ENCODE measurements around the gene ADISSP.
A peak's percentile ranks its signal among the peaks of the same experiment; 100 is the strongest.

ADISSP gene

GRCh38 chr20:3753501-3754275, 13.9 kb downstream of the ADISSP start:
- DNase-seq: no peak

DNA sequence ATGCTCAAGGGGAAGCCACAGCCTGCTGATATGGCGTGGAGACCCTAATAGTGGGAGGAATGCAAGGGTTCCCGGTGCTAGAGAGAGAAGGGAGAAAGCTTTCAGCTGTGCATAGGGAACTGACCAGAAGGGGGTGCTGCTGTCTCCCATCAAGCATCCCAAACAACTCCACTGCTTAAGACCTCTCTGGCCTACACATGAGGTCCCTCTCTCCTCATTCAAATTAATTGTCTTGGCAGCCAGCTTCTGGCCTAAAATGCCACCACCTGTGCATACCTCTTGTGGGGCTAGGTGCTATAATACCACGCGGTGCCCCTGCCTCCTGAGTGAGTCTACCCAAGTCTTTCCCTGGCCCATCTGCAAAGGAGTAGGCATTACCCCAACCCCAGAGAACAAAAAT, 14.5 kb downstream of the ADISSP start:
- DNase-seq: peak in 1 of 2 experiments; percentile 55

DNA sequence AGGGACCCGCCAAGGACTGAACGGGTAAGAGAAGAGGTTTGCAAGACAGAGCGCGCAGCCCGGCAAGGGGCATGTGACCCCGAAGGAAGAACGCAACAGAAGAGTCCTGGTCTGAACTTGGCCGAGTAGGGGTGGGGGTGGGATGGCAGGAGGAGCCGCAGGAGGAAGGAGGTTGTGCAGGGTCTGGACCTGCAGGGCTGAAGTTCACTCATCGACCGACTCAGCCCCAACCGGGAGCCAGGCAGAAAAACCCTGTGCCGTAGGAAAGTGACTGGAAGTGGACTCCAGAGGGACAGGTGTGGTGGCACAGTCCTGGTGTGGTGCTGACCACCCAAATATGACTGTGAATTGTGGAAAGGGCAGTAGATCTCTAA, 15.2 kb downstream of the ADISSP start:
- no peak for DNase-seq

GRCh38 chr20:3751675-3752385, 15.7 kb downstream of the ADISSP start:
- DNase-seq: no peak

DNA sequence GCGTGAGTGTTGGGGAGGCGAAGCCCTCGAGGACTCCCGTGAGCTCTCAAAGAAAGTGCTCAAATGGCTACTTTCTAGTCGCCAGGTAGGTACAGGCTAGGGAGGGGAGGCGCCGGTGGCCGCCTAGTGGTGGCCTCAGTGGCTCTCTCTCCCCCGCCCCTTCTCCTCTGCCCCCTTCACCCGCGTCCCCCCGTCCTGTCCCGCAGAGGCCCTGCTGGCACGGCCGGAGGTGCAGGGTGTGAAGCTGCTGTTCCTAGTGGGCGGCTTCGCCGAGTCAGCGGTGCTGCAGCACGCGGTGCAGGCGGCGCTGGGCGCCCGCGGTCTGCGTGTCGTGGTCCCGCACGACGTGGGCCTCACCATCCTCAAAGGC, 16.3 kb downstream of the ADISSP start:
- no peak for DNase-seq

GRCh38 chr20:3749689-3750531, 17.6 kb downstream of the ADISSP start:
- DNase-seq: peak; percentile 61 to 90

GRCh38 chr20:3749087-3749688, 18.4 kb downstream of the ADISSP start:
- DNase-seq: peak in 1 of 2 experiments; percentile 36

GRCh38 chr20:3748073-3748472, 19.5 kb downstream of the ADISSP start:
- DNase-seq: no peak

GRCh38 chr20:3747471-3747870, 20.1 kb downstream of the ADISSP start:
- no peak for DNase-seq

DNA sequence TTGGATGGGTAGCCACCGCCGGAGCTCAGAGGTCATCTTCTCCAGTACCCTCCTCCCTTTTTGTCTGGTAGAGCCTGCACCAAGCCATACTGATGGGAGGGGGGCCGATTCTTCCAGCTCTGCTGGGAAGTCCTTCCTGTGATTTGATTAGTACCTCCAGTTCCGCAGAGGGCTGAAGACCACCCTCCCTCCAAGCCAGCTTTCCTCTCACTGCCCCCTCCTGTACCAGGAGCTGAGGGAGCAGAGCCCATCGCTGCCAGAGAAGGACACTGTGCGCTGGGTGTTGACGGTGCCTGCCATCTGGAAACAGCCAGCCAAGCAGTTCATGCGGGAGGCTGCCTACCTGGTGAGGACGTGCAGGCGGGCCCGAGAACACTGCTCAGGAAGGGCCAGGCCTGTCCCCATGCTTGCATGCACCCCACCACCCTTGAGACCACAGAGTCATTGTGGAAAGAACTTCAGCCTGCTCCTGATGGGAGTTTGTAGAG, 21.8 kb downstream of the ADISSP start:
- DNase-seq: no peak

- DNase-seq: no peak
Measured at GRCh38 chr20:3744806-3745685, 22.5 kb downstream of the ADISSP start.

- DNase-seq: no peak
Measured at GRCh38 chr20:3744037-3744436, 23.5 kb downstream of the ADISSP start.

DNA sequence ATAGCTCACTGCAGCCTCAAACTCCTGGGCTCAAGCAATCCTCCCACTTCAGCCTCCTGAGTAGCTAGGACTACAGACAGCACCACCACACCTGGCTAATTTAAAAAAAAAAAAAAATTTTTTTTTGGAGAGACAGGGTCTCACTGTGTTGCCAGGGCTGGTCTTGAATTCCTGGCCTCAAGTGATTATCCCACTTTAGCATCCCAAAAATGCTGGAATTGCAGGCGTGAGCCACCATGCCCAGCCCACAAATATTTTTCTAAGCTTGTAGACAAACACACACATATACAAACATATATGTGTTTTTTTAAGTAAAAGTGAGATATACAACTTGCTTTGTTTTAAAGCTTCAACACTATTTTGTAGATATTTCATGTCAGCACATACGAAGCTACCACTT, 24.3 kb downstream of the ADISSP start:
- no peak for DNase-seq

GRCh38 chr20:3741836-3742458, 25.6 kb downstream of the ADISSP start:
- DNase-seq: no peak

DNA sequence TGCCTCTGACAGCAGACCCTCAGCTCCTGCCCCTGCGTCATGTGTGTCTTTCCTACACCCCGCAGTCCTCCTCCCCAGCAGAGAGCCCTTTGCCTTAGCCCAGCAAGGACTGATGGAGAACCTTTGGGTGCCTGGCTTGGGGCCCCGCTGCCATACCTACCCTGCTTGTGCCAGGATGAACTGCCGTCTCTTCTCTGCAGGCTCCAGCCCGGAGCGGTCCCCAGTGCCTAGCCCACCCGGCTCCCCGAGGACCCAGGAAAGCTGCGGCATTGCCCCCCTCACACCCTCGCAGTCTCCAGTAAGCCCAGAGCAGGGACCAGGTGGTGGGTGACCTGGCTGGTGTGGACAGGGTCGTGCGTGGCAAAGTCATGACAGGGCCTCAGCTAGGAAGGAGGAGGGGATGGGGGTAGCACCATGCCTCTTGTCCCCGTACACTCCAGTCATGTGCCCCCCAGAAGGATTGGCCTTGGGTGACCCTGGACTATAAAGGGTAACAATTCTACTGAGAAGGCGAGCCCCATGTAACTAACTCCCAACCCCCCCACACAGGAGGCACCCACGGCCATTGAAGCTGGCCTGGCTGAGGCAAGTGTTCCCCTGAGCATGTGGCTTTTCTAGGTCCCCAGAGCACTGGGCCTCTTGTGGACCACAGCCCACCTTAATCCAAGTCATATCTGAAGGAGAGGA, 26.8 kb downstream of the ADISSP start:
- DNase-seq: no peak

- no peak for DNase-seq
Measured at GRCh38 chr20:3739926-3740451, 27.6 kb downstream of the ADISSP start.

DNA sequence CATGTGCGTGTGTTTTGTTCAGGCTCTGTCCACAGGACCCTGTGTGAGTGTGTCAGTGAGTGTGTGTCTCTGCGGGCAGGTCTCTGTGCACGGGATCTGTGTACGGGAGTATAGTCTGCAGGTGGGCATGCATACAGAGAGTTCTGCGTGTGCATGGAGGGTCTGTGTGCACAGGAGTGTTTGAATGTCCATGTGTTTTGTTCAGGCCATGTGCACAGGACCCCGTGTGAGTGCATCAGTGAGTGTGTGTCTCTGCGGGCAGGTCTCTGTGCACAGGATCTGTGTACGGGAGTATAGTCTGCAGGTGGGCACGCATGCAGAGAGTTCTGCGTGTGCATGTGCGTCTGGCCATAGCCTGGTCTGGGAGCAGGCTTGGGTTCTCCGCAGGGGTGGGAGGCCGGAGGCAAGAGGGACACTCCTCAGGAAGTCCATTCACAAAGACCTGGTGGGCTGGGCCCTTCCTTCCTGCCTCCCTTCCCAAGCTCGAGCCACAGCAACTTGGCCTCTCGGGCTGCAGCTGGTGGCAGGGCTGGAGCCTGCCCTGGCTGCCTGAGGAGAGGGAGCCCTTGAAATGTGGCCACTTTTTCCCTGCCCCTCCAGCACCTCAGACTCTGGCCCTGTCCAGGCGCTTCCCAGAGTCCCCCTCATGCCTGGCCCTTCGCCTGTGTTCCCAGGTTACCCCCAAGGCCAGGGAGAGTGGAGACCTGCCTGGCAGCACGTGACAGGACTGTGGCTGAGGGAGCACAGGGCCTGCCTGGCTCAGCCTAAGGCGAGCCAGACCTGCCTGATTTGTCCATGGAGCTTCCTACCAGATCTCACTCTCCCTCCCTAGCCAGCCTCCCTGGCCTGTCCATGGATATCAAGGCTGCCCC, 28.3 kb downstream of the ADISSP start:
- DNase-seq: no peak

DNA sequence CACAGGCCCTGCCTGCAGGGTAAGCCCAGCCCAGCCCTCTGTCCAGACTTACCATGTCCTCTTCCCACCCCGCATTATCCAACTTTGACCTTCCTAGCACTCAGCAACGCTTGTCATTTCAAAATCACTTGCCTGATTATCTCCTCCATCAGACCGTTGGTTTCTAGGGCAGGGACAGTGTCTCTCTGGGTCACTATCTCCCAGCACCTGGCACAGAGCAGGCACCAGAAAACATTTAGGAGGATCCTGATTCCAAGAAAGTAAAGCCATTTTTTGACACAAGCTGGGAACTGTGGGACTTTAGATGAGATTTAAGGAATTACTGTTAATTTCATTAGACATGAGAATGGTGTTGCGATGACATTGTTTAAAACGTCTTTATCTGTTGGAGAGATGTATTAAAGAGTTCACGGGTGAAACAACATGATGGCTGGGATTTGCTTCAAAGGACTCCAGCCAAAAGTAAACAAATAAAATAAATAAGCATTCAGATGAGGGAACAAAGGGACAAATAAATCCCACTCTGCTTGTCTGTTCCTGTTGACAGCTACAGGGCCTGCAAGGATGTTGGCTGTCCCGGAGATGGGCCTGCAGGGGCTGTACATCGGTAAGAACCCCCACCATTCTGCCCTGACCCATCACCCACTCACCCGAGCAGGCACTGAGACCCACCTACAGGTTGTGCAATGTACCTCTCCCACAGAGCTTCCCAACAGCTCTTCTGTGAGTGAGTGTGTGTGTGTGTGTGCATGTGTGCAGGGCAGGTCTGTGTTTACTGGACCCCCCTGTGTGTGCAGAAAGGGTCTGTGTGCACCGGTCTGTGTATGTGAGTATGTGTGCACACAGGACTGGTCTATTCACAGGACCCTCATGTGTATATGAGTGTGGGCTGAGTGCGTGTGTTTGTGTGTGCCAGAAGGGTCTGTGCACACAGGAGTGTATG, 29.2 kb downstream of the ADISSP start:
- DNase-seq: no peak

Data from NCI-H524 (cell line).